Suppressor macrophage treated with lipopolysaccharide for 1 hour (primary cell): ENCODE results near the gene CREB5.
"Not testable (repeated sequence)": the region's sequence is repeated elsewhere in the genome, so short reads cannot be mapped to it uniquely, and the experiment has no call there.

Experiments used
- DNase-seq, 3 donors: peaks; one replicate each; pipeline ENCODE4 v3.0.0-alpha.2; 2020 to 2022

CREB5 gene

DNA sequence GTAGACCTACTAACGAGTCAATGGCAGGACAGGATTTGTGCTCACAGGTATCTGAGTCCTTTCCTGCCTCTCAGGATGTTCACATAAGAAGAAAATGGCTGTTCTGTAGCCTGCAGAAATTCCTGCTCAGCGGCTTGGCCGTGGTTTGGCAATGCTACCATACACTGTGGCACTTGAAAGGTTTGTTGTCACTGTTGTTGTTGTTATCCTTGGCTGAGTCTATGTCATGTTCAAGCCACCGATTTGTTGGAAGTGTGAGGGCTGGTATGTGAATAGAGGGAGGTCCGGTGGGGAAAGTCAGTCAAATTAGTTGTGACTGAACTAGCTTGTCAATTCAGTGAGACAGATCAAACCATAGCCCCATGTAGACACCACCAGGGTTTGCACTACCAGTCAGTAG, 345.9 kb downstream of the CREB5 start:
- DNase-seq: no peak

DNA sequence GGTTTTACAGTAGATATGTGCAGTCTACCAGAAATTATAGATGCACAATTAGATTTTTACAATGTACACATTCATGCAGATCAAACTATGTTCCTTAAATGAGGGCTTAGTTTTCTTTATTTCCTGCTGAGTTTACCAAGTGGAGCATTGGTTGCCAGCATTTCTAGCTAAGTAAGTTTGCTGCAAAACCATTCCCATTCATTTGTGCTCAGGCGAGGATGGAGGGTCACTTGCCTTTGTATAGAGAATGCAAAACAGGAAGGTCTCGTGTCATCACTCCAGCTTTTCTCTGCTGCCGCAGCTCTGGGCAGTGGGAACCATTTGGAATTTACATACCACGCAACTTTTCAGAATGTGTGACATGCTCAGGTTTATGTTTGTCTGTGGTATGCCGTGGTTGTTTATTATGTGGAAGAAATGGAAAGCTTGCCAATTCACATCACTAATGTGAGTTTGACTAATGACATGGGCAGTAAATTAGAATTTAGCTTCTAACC, 347.2 kb downstream of the CREB5 start:
- DNase-seq: no peak

DNA sequence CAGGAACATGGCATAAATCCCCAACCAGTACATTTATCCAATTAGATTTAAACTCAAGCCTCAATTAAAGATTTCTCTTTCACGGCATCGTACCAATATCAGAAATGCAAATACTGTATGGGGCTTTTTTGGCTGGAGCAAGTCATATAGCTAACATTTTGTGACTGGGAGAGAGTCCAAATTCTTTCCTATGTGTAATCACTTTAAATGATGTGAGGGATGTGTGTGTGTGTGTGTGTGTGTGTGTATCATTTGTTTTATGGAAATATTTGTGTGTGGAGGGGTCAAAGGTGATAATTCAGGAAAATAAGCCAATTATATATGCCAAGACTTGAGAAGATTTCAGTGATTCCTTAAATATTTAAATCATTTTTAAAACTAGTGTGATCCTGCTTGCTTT, 349.2 kb downstream of the CREB5 start:
- DNase-seq: no peak

- DNase-seq: no peak
These were observed 350.3 kb downstream of the CREB5 start for GRCh38 chr7:28762651-28763050.

- no peak for DNase-seq
These were observed 354.0 kb downstream of the CREB5 start for GRCh38 chr7:28766359-28766758.

GRCh38 chr7:28767356-28767755, 355.0 kb downstream of the CREB5 start:
- no peak for DNase-seq

DNA sequence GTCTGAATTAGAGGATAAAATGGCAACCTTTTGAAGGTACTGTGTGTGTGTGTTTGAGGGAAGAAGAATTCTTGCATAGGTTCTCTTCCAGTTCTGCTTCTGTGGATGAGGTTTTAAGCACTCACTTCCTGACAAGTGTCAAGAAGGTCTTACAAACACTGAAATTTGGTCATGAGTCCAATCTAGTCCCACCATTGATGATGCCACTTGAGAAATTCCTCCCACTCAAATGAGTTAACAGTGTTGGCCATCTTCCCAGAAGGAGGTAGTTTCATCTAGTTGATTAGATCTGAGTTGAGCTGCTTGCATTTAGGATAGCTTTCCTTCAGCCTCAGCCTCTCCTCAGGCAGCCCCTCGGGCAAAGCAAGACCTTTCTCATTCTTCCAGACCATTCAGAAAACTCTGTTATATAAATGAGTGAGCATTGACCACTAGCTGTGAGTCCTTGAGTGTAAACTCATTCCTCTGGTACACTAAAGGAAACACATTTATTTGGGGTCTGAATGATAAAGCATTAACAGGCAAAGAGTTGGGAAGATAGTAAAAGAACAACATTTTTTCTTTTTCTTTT, 356.3 kb downstream of the CREB5 start:
- DNase-seq: peak; percentile 70 to 94 (median 88)

DNA sequence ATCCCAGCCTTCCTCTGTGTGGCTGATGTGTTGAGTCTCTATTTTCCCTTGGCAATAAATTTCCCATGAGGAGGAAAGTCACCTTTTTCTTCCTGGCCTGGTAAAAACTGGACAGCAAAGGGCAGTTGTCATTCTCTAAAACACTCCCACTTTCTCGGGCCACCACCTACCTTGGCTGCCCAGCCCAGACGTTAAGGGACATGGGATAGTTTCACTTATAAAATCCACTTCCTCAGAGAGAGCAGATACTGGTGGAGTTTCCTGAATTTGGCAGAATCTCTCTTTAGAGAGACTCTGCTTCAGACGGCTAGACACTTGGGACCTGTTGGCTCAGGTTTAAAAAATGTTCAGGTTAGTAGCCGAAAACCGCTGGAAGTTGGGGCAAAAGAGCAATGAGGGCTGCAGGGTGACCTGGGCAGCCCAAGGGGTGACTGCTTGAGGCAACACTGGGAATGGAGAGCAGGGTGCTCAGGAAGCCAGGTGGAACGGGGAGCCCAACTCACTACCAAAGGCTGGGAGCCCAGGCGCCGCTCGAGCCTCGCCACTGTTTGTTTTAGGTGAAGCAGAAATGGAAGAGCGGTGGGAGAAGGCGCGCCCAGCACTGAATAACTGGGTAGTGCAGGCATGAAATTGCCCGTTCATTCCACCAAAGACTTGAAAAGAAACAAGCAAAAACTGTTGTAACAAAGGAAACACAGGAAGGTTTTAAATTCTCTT, 359.7 kb downstream of the CREB5 start:
- peak; percentile 52 to 72 (median 58) for DNase-seq

GRCh38 chr7:28773423-28774145, 361.3 kb downstream of the CREB5 start:
- no peak for DNase-seq

DNA sequence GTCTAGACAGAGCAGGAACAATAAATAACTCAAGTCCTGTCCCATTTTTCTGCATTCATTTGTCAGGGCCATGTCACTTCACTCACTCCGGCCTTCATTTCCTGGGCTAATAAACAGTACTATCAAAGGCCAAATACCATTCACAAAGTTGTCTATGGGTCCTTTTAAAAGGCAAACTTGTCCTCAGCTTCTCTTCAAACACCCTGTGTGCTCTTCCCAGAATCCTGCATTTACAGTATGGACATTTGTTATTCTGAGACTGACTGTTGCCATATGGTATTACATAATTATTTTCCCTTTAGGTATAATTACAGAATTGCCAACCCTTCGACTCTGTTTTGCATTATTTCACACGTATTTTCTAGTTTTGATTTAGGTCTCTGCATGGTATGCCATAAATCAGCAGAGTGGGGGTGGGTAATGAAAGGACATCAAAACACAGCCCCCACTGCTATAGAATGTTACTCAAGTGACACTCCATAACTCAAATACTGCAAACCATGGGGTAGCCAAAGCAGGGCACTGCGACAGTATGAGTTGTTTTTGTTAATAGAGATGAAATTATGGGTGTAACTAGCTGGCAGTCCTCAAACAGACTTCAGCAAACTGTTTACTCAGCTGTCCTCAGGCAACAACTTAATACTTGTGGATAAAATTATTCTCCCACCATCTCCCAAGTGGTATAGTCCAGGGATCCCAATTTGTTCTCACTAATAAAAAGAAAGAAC, 362.1 kb downstream of the CREB5 start:
- no peak for DNase-seq

DNA sequence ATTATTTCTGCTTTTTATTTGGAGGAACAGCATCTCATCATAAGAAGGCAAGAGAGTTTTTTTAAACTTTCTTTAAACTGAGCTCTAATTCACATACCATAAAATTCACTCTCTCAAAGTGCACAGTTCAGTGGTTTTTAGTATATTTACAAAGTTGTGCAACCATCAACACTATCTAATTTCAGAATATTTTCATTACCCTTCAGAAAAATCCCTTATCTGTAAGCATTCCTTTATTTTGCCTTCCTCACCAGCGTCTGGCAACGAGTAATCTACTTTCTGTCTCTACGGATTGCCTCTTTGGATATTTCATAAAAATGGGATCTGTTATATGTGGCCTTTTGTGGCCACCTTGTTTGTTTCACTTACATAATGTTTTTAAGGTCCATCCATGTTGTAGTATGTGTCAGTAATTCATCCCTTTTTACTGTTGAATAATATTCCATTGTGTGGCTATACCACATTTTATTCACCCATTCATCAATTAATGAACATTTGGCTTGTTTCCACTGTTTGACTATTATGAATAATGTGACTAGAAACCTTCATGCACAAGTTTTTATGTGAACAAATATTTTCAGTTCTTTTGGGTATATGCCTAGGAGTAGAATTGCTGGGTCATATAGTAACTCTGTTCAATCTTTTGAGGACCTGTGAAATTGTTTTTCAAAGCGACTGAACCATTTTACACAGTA, 364.3 kb downstream of the CREB5 start:
- DNase-seq: no peak

DNA sequence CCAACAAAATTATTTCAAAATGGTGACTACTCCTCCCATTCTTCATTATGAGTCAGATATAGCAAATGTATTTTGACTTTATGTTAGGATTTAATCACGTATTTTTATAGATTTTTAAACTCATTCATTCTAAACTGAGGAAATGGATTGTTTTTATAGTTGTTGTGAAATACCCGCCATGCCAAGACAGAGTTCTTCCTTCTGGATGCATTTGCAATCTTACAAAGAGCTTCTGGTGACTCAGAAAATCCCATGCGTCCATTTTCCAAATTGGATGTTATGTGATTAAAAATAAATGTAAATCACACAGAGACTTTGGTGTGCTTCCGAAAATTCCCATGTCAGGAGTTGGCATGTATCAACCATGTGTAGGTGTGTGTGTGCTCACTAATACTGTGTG, 366.5 kb downstream of the CREB5 start:
- DNase-seq: peak; percentile 25 to 58 (median 54)

GRCh38 chr7:28779954-28780353, 367.6 kb downstream of the CREB5 start:
- DNase-seq: peak; percentile 31 to 36 (median 32)

DNA sequence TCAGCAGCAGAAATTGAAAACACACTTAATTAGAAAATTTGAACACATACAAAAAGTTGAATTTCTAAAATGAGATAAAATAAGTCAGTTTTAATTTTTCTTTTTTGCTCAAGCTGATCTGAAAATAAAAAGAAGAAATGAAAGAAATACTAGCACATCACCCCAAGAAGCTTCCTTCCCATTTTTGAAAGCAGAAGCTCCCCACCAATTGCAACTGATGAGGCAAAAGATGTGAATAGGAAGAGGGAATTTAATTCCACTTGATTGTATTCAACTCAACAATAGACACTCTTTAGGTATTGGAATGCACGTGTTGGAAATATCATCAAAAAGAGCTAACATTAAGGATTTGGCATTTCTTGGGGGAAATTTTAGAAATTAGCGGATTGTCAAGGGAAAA, 370.0 kb downstream of the CREB5 start:
- peak; percentile 46 to 70 (median 64) for DNase-seq

DNA sequence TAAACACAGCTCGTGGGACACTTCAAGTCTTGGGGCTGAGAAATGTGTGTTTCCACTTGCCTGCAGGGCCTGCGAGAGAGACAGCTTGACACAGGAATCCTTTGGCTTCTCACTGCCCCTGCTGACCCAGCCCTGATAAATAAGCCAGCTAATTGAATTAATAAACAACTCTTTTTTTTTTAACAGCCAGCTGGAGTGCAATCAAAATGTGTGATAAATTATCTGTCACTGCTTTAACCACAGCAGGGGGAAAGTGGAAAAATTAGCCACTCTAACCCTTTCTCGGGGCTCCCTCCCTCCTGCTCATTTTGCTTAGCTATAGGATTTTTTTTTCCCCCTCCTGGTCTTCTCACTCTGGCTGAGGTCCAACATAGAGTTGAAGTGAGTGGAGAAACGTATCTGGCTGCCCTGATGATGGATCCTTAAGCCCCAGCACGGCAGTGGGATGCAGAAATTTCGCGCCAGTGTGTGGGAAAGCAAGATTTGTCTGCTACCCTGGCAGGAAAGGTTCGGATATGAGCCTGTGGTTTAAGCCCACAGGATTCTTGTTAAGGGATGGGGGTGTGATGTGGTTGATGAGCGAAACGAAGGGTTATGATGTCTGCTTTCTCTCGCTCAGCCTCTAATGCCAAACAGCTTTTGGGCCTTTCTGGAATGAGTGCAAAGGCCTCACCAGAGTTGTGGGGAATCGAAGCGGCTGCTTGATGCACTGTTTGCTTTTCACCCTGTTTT, 372.0 kb downstream of the CREB5 start:
- DNase-seq: no peak

DNA sequence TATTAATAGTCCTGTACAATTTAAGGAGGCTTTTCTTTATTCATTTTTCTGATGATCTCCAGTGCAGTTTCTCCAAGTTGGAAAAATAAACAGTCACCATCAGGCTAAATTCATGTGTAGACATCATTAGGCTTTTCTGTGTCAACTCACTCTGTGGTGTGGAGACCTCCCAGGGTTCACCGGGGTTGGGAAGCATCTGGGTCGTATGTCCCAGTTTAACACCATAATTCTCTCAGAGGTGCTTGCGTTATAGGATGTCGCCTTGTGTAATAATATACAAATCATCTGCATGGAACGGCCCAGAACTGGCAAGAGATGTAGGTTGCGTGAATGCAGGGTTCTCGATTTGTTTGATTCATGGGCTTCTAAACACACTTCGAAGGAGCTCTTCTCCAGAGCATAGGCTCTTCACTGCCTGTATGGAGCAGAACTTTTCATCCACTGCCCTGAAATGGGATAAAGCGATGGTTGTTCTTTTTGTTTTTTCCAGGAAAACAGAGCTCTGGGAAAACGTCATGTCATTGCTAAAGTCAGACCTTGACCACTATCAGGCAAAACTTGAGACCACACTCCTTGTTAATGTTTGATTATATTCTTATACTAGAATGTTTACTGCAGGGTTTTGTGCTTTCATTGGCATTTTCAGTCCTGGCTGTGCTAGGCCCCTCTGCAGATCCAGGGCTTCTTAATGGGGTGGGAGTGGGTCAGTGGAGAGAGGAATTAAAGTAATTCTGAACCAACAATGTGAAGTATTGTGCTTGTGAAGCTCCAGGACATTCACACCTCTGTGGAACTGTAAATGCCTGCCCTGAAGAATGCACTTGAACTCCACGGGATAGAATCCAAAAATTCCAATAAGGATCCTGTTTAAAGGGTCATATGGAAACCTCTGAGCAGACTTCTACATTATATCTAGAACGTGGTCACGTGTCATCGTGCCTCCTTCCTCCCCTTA, 373.0 kb downstream of the CREB5 start:
- DNase-seq: no peak

DNA sequence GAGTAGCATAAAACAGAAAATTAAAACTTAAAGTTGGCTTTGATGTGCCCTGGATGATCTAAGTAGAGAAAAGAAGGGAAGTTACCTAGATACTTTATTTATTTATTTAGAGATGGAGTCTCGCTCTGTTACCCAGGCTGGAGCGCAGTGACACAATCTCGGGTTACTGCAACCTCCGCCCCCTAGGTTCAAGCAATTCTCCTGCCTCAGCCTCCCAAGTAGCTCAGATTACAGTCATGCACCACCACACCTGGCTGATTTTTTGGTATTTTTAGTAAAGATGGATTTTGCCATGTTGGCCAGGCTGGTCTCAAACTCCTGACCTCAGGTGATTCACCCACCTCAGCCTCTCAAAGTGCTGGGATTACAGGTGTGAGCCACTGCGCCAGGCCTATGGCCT, 373.8 kb downstream of the CREB5 start:
- not testable (repeated sequence) for DNase-seq

DNA sequence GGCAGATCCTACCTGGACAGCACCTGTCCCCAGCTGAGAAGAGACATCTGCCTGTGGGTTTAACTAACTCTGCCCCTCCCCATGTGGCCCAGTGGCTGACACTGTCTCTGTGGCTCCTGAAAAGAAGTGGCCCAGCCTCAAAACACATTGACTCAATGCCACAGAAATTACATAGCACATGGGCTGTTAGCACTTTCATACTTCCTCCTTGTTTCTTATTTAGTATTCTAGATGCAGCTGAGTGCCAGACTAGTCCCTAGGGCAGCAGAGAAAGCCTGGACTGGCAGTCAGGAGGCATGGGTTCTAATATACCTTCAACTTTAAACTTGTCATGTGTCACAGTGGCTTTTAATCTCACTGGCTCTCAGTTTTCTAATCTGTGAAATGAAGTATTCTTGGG, 374.8 kb downstream of the CREB5 start:
- DNase-seq: peak in 1 of 3 donors; percentile 29

- DNase-seq: no peak
These were observed 378.1 kb downstream of the CREB5 start for GRCh38 chr7:28790467-28790866.

DNA sequence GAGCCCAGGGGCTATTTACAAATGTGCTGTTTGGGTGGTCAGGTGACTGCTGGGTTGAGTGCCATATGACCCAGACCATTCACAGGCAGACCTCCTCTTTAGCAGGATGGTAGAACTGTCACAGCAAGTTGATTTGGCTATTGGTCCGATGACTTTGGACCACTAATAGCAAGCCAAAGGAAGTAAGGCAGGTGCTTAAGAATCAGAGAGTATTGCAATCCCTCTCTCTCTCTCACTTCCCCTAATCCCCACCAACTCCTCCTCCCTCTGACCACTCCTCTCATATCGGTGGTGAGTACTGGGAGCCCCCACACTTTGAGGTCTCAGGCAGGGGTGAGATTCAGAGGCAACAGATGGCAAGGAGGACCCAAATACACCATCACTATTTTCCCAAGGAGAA, 380.5 kb downstream of the CREB5 start:
- DNase-seq: no peak
